Transverse colon (tissue), 4 donors: Measurements from ENCODE around the gene HP1BP3. TPM values are rescaled to one million over a fixed set of nuclear protein-coding genes. Genes with fewer than 3 reads are reported as not detected.
"Not testable (repeated sequence)": the region's sequence is repeated elsewhere in the genome, so short reads cannot be mapped to it uniquely, and the experiment has no call there.

Experiments
- DNase-seq: peaks from one replicate; pipeline ENCODE4 v3.0.0-alpha.2; 2019
- H3K27ac ChIP-seq, 4 donors: fragments of 200-600 bp; sonication (generic); 2 replicates each; pipeline ENCODE4 v1.5.1; 2016 to 2018; ENCODE audit warnings: inconsistent platforms in 4 of 4
- H3K27me3 ChIP-seq: fragments of 200-600 bp; sonication (generic); 2 replicates; pipeline ENCODE4 v1.5.1; 2017; ENCODE audit warnings: inconsistent platforms
- H3K36me3 ChIP-seq, 4 donors: fragments of 200-600 bp; sonication (generic); 2 replicates each; pipeline ENCODE4 v1.5.1; 2017 to 2019; ENCODE audit warnings: inconsistent platforms in 4 of 4
- H3K4me1 ChIP-seq, 4 donors: fragments of 200-600 bp; sonication (generic); 2 replicates each; pipeline ENCODE4 v1.5.1; 2017 to 2020; ENCODE audit warnings: inconsistent platforms in 4 of 4
- H3K4me3 ChIP-seq, 4 donors: fragments of 200-600 bp; sonication (generic); 1 replicate in 1 of 4; 2 replicates in 3 of 4; pipeline versions ENCODE4 v1.5.1 to v1.6.1; 2017 to 2019; ENCODE audit warnings: inconsistent platforms in 4 of 4
- H3K9me3 ChIP-seq, 2 donors: fragments of 200-600 bp; sonication (generic); 2 replicates each; pipeline ENCODE4 v1.5.1; 2017 to 2019; ENCODE audit warnings: inconsistent platforms in 2 of 2
- EP300 ChIP-seq: sonication (generic); formaldehyde crosslinking; IDR thresholded peaks from one replicate; pipeline ENCODE4 v1.6.1; 2017; ENCODE audit warnings: antibody characterized with exemption, low read depth
- POLR2A ChIP-seq: fragments of 450-650 bp; IDR thresholded peaks from one replicate; pipeline ENCODE4 v1.6.1; 2016; ENCODE audit warnings: antibody characterized with exemption, mild to moderate bottlenecking, moderate library complexity
- POLR2AphosphoS5 ChIP-seq, 3 donors: sonication (generic); formaldehyde crosslinking; IDR thresholded peaks; one replicate each; pipeline ENCODE4 v1.6.1; 2016; ENCODE audit warnings: antibody characterized with exemption in 3 of 3
- WGBS, 2 donors: methylation state at CpG; one replicate each; pipeline ENCODE4 v1.1.5; 2018; ENCODE audit warnings: low coverage in 1 of 2; 5-methylcytosine and 5-hydroxymethylcytosine counted together
- in situ Hi-C, 4 donors: fragments of 200-750 bp; cut with MboI; loops; one replicate each; pipeline versions ENCODE4 v1.15.0 to v1.15.1; 2017; ENCODE audit warnings: low sequenced_read_pairs in 3 of 4, low pct_ligation_motif_present in 1 of 4, low pct_unique_long_range_greater_than_20kb in 1 of 4
- intact Hi-C: fragments of 100-400 bp; cut with DNase I; formaldehyde crosslinking; loops from one replicate; pipeline ENCODE4 v1.15.1; 2023; ENCODE audit warnings: low total_unique reads
- total RNA-seq, 4 donors: library from RNA; depleted of rRNA; stranded (reverse); fragments of >200 nt; gene quantifications; one replicate each; pipeline ENCODE4 v1.1.0, GENCODE V29; 2016
- TF ChIP-seq, protein P1 (sequence below), 5 experiments: fragments of 200-600 bp in 3 of 5; fragments of 450-650 bp in 2 of 5; sonication (generic) in 3 of 5; IDR thresholded peaks; 1 replicate in 2 of 5; 2 replicates in 3 of 5; pipeline ENCODE4 v1.5.1; 2016 to 2017; ENCODE audit warnings: antibody characterized with exemption in 5 of 5, inconsistent platforms in 3 of 5, mild to moderate bottlenecking in 2 of 5, moderate library complexity in 1 of 5

The HP1BP3 gene
- total RNA-seq, 4 donors from 2014 or later: 143 to 272 (median 197) TPM

DNA sequence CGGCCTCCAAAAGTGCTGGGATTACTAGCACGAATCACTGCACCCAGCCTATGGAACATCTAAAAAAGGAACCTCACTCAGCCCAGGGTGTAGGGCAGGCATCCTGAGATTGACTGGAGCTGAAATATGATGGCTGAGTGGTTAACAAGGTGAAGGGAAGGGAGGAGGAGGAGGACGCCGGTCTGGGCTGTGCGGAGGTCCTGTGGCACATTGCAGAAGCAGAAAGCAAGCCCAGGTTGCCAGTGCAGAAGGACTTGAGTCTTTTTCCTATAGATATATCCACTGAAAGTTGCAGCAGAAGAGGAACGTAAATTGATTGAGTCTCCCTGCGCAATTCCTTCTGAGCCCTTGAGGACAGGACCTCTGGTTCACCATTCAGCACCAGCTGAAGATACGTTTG lies 67.8 kb downstream of the HP1BP3 start:
- H3K9me3 ChIP-seq: no peaks in the 10 kb centered on the region
- intact Hi-C loops: no loop called here
- 89% methylated on average over 8 of the region's 8 CpGs; no CpG with 5 or more reads in 1 of the 2 donors for WGBS, 2 donors
- H3K27me3 ChIP-seq: peaks cover 37% of the 10 kb centered on the region
- in situ Hi-C loops: no loop called here
- H3K36me3 ChIP-seq: no peaks in the 10 kb centered on the region
- H3K27ac ChIP-seq: no peak overlapping the region
- peaks cover 2 to 16% (median 9%) of the 10 kb centered on the region in 4 donors for H3K4me1 ChIP-seq
- H3K4me3 ChIP-seq: no peak overlapping the region
- no peak for DNase-seq
- TF ChIP-seq EP300: no peak
- TF ChIP-seq, protein P1, sequence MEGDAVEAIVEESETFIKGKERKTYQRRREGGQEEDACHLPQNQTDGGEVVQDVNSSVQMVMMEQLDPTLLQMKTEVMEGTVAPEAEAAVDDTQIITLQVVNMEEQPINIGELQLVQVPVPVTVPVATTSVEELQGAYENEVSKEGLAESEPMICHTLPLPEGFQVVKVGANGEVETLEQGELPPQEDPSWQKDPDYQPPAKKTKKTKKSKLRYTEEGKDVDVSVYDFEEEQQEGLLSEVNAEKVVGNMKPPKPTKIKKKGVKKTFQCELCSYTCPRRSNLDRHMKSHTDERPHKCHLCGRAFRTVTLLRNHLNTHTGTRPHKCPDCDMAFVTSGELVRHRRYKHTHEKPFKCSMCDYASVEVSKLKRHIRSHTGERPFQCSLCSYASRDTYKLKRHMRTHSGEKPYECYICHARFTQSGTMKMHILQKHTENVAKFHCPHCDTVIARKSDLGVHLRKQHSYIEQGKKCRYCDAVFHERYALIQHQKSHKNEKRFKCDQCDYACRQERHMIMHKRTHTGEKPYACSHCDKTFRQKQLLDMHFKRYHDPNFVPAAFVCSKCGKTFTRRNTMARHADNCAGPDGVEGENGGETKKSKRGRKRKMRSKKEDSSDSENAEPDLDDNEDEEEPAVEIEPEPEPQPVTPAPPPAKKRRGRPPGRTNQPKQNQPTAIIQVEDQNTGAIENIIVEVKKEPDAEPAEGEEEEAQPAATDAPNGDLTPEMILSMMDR (IDR thresholded peaks at IDR 0.05): no peak
- no peak for TF ChIP-seq POLR2AphosphoS5 (IDR thresholded peaks at IDR 0.05)
- no peak for TF ChIP-seq POLR2A

DNA sequence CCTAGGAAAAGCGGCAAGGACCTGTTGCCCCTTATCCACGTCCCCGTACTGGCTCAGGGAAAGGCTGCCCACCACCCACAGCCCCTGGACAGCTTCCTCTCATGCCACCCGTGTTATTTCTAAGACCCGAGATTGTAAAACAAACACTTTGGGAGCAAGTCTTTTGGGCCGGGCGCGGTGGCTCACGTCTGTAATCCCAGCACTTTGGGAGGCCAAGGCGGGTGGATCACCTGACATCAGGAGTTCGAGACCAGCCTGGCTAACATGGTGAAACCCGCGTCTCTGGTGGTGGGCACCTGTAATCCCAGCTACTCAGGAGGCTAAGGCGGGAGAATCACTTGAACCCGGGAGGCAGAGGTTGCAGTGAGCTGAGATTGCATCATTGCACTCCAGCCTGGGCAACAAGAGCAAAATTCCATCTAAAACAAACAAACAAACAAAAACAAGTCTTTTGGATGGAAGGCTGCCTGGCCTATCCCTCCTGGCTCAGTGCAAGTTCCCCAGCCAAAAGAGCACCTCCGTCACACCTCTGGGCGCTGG lies 68.7 kb downstream of the HP1BP3 start:
- WGBS, 2 donors: 65 to 100% methylated on average over 1 to 17 of the region's 17 CpGs
- H3K4me1 ChIP-seq: peaks cover 2 to 16% (median 9%) of the 10 kb centered on the region in 4 donors
- peaks cover 37% of the 10 kb centered on the region for H3K27me3 ChIP-seq
- intact Hi-C loops, H3K36me3 ChIP-seq, DNase-seq, in situ Hi-C loops, H3K9me3 ChIP-seq: not testable (repeated sequence)
- peak overlapping the region in 3 of 4 donors; percentile 41 to 45 (median 44) for H3K4me3 ChIP-seq
- H3K27ac ChIP-seq: peak overlapping the region in 1 of 4 donors; percentile 40

DNA sequence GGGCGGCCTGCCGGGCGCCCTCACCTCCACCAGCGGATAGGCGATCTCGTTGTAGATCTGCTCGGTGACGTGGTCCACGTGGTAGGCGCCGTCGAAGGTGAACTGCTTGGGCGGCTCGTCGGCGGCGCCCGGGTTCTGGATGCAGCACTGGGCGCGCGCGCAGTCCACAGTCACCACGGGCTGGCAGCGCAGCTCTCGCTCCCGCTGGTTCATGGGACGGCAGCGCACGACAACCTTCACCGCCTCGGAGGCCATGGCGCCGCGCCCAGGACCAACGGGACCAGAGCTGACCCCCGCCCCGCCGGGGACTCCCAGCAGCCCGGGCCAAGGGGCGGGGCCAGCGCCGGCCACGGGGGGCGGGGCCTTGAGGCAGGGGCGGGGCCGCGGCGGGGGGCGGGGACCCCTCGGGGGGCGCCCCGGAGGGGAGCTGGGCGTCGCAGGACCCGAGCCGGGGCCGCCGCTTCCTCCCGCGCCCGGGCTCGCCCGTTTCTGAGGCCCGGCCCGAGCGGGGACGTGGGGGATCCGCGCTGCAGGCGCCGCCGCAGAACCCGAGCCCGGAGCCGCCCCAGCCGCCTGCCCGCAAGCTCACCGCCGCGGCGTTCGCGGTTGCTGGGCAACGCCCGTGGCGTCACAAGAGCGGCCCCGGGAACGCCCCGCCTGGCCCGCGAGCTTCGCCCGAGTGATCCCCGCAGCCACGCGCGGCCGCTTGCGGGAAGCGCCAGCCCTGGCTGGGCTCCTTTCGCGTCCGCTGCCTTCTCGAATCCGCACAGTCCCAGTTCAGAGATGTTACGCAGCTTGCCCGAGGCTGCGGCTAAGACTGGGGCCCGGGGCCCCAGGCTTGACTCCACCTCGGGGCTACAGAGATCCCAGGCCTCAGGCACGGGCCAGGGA lies 69.4 kb downstream of the HP1BP3 start, which contains the start of gene KIF17:
Gene KIF17, minus strand, starts transcription at position 556 of the 891 bp plus-strand sequence. Its CDS starts 301 bp downstream, at position 255.
- H3K36me3 ChIP-seq: no peaks in the 10 kb centered on the region
- H3K4me3 ChIP-seq: peak within 1 kb of the TSS in 3 of 4 donors; percentile 41 to 45 (median 44)
- WGBS, 2 donors: 5% methylated on average over 59 of the region's 112 CpGs; no CpG with 5 or more reads in 1 of the 2 donors
- H3K27ac ChIP-seq: peak within 1 kb of the TSS in 1 of 4 donors; percentile 40
- H3K4me1 ChIP-seq: peaks cover 2 to 16% (median 9%) of the 10 kb centered on the region in 4 donors
- H3K27me3 ChIP-seq: peaks cover 37% of the 10 kb centered on the region
- TF ChIP-seq POLR2AphosphoS5 (IDR thresholded peaks at IDR 0.05) (no peak), EP300 (no peak), POLR2A (no peak)
- TF ChIP-seq, protein P1 (IDR thresholded peaks at IDR 0.05): no peak
- peak; percentile 81 for DNase-seq
- intact Hi-C loops: no loop called here
- in situ Hi-C loops: no loop called here
- H3K9me3 ChIP-seq: no peaks in the 10 kb centered on the region

DNA sequence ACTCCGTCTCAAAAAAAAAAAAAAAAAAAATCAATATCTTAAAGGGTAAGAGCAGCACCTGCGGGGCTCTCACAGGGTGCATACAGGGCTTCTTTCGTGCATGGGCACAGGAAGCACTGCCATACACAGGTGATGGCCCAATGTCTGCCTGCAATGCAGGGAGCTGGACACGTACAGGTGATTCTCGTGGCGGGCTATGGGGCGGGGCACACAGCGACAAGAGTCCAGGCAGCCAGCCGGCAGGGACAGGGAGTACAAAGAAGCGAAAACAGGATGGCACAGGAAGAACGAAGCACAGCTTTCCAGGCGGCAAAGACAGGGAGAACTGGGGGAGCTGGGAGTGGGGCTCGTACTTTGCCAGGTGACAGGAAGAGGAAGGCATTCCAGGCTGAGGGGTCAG lies 70.9 kb downstream of the HP1BP3 start:
- Histone ChIP-seq H3K27ac (no peak overlapping the region), H3K4me3 (no peak overlapping the region), H3K36me3 (no peaks in the 10 kb centered on the region), H3K4me1 (peaks cover 2 to 16% (median 9%) of the 10 kb centered on the region in 4 donors), H3K9me3 (no peaks in the 10 kb centered on the region), H3K27me3 (peaks cover 37% of the 10 kb centered on the region)
- WGBS, 2 donors: 47 to 48% methylated on average over 3 to 13 of the region's 13 CpGs
- intact Hi-C loops (no loop called here), in situ Hi-C loops (no loop called here)
- DNase-seq: no peak
- TF ChIP-seq EP300 (no peak), POLR2A (no peak), POLR2AphosphoS5 (IDR thresholded peaks at IDR 0.05) (no peak)
- TF ChIP-seq, protein P1 (IDR thresholded peaks at IDR 0.05): no peak
